Suprapubic skin (tissue), 4 donors: ENCODE results near the gene ERP27.

Source experiments
- EP300 ChIP-seq: sonication (generic); formaldehyde crosslinking; IDR thresholded peaks from one replicate; pipeline ENCODE4 v1.6.1; 2017; ENCODE audit warnings: antibody characterized with exemption
- POLR2A ChIP-seq, 2 donors: fragments of 450-650 bp; IDR thresholded peaks; one replicate each; pipeline ENCODE4 v1.6.1; 2017; ENCODE audit warnings: antibody characterized with exemption in 2 of 2, mild to moderate bottlenecking in 2 of 2, moderate library complexity in 2 of 2
- POLR2AphosphoS5 ChIP-seq, 3 donors: sonication (generic); formaldehyde crosslinking; IDR thresholded peaks; one replicate each; pipeline ENCODE4 v1.6.1; 2017; ENCODE audit warnings: antibody characterized with exemption in 3 of 3
- TF ChIP-seq, protein P1 (sequence below), 2 donors: fragments of 200-600 bp in 1 of 2; fragments of 450-650 bp in 1 of 2; sonication (generic) in 1 of 2; IDR thresholded peaks; one replicate each; pipeline ENCODE4 v1.5.1; 2016 to 2019; ENCODE audit warnings: antibody characterized with exemption in 2 of 2, mild to moderate bottlenecking in 1 of 2, moderate library complexity in 1 of 2

DNA sequence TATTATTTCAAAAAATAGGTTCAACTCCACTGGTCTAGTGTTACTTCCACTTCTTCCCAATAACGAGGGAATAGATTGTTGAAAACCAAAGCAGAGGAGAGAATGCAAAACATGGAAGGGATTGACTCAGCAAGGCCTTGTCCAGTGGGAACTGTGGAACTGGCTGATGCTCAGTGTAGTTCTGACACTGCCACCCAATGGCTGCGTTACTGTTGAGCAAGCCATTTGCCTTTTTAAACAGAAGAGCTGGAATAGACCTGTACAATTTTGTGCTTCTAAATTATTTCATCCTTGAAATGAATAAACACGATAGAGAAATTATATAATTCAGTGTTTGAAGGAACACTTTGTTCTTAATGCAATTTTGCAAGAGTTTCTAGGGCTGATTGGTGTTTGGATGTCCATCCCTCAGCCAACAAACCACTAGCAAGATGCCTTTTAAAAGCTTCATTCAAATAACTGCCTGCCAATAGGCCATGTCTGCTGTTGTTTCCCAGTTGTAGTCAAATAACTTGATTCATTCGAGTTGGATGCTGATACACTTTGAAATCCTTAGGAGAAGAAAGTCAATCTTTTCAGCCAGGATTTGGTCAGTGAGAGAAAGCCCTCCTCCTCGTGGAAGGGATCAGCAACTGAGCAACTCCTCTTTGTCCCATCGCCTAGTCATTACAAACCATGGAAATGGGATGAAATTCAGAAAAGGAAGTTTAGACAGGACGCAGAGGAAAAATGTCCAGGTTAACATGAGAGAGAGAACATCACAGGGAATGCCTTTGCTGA lies 45.4 kb downstream of the ERP27 start:
- no peak for TF ChIP-seq POLR2A (IDR thresholded peaks at IDR 0.05)
- no peak for TF ChIP-seq POLR2AphosphoS5 (IDR thresholded peaks at IDR 0.05)
- TF ChIP-seq, protein P1, sequence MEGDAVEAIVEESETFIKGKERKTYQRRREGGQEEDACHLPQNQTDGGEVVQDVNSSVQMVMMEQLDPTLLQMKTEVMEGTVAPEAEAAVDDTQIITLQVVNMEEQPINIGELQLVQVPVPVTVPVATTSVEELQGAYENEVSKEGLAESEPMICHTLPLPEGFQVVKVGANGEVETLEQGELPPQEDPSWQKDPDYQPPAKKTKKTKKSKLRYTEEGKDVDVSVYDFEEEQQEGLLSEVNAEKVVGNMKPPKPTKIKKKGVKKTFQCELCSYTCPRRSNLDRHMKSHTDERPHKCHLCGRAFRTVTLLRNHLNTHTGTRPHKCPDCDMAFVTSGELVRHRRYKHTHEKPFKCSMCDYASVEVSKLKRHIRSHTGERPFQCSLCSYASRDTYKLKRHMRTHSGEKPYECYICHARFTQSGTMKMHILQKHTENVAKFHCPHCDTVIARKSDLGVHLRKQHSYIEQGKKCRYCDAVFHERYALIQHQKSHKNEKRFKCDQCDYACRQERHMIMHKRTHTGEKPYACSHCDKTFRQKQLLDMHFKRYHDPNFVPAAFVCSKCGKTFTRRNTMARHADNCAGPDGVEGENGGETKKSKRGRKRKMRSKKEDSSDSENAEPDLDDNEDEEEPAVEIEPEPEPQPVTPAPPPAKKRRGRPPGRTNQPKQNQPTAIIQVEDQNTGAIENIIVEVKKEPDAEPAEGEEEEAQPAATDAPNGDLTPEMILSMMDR (IDR thresholded peaks at IDR 0.05), result no peak
- no peak for TF ChIP-seq EP300
